Measurements from ENCODE around the gene LCNL1.

GRCh38 chr9:136947028-136947891, 35.5 kb upstream of the LCNL1 start:
- TF ChIP-seq CTCF (conservative IDR thresholded peaks at IDR 0.05), result no peak
- no peak for TF ChIP-seq EZH2 (IDR thresholded peaks at IDR 0.05; ENCODE audit: low read depth)
